Trophoblast cell (in vitro differentiated cells and primary cell): ENCODE data around the gene TTYH2.

Experiments
- DNase-seq, 2 donors: peaks; one replicate each; pipeline ENCODE4 v3.0.0-alpha.2; 2016
- H2AFZ ChIP-seq: 2 replicates; pipeline ENCODE4 v1.6.1; 2013; ENCODE audit warnings: low read length, moderate library complexity, mild to moderate bottlenecking; ENCODE audit not compliant: insufficient read depth, poor library complexity
- H2AK5ac ChIP-seq: 2 replicates; pipeline ENCODE4 v1.6.1; 2013; ENCODE audit warnings: mild to moderate bottlenecking, low read length
- H2BK120ac ChIP-seq: 2 replicates; pipeline ENCODE4 v1.6.1; 2013; ENCODE audit warnings: low read length, mild to moderate bottlenecking, moderate library complexity; ENCODE audit not compliant: insufficient read depth, poor library complexity
- H2BK12ac ChIP-seq: 2 replicates; pipeline ENCODE4 v1.6.1; 2013; ENCODE audit warnings: mild to moderate bottlenecking, low read length, moderate library complexity
- H2BK5ac ChIP-seq: 2 replicates; pipeline ENCODE4 v1.6.1; 2013; ENCODE audit warnings: low read length, low read depth, moderate library complexity, mild to moderate bottlenecking; ENCODE audit not compliant: poor library complexity
- H3K14ac ChIP-seq: 2 replicates; pipeline ENCODE4 v1.6.1; 2013; ENCODE audit warnings: mild to moderate bottlenecking, low read length
- H3K18ac ChIP-seq: 2 replicates; pipeline ENCODE4 v1.6.1; 2013; ENCODE audit warnings: mild to moderate bottlenecking, low read length
- H3K23ac ChIP-seq: 2 replicates; pipeline ENCODE4 v1.6.1; 2013; ENCODE audit warnings: low read length
- H3K27ac ChIP-seq: 2 replicates; pipeline ENCODE4 v1.5.1; 2013; ENCODE audit warnings: low read depth, mild to moderate bottlenecking, inconsistent platforms, low read length, moderate library complexity
- H3K27me3 ChIP-seq: 2 replicates; pipeline ENCODE4 v1.6.1; 2013; ENCODE audit warnings: inconsistent platforms, mild to moderate bottlenecking, low read length, moderate library complexity; ENCODE audit not compliant: insufficient read depth
- H3K36me3 ChIP-seq, 2 experiments: 1 replicate in 1 of 2; 2 replicates in 1 of 2; pipeline ENCODE4 v1.6.1; 2013; ENCODE audit warnings: low read length in 2 of 2, mild to moderate bottlenecking in 2 of 2, moderate library complexity in 1 of 2; ENCODE audit not compliant: insufficient read depth in 2 of 2, control insufficient read depth in 1 of 2
- H3K4ac ChIP-seq: 2 replicates; pipeline ENCODE4 v1.6.1; 2013; ENCODE audit warnings: low read depth, mild to moderate bottlenecking, low read length, moderate library complexity
- H3K4me1 ChIP-seq, 2 experiments: 1 replicate in 1 of 2; 2 replicates in 1 of 2; pipeline ENCODE4 v1.6.1; 2013; ENCODE audit warnings: low read length in 2 of 2, mild to moderate bottlenecking in 2 of 2, moderate library complexity in 1 of 2; ENCODE audit not compliant: insufficient read depth in 2 of 2, control insufficient read depth in 1 of 2
- H3K4me2 ChIP-seq: 2 replicates; pipeline ENCODE4 v1.6.1; 2013; ENCODE audit warnings: inconsistent platforms, mild to moderate bottlenecking, low read length, moderate library complexity
- H3K4me3 ChIP-seq: 2 replicates; pipeline ENCODE4 v1.5.1; 2013; ENCODE audit warnings: mild to moderate bottlenecking, low read depth, low read length, inconsistent platforms
- H3K79me1 ChIP-seq: one replicate; pipeline ENCODE4 v1.6.1; 2013; ENCODE audit warnings: low read length
- H3K79me2 ChIP-seq: 2 replicates; pipeline ENCODE4 v1.6.1; 2013; ENCODE audit warnings: low read length, mild to moderate bottlenecking; ENCODE audit not compliant: control insufficient read depth, insufficient read depth, poor library complexity
- H3K9ac ChIP-seq: 2 replicates; pipeline ENCODE4 v1.6.1; 2013; ENCODE audit warnings: mild to moderate bottlenecking, low read length
- H3K9me3 ChIP-seq: 2 replicates; pipeline ENCODE4 v1.6.1; 2013; ENCODE audit warnings: low read depth, mild to moderate bottlenecking, control low read depth, inconsistent platforms, low read length; ENCODE audit not compliant: insufficient read depth
- H4K12ac ChIP-seq: 2 replicates; pipeline ENCODE4 v1.6.1; 2013; ENCODE audit warnings: low read depth, mild to moderate bottlenecking, low read length, moderate library complexity
- H4K8ac ChIP-seq: 2 replicates; pipeline ENCODE4 v1.6.1; 2013; ENCODE audit warnings: low read depth, mild to moderate bottlenecking, low read length, moderate library complexity
- H4K91ac ChIP-seq: one replicate; pipeline ENCODE4 v1.6.1; 2013; ENCODE audit warnings: low read depth, mild to moderate bottlenecking, low read length, moderate library complexity
- WGBS: extraction: QIAGEN DNeasy Blood & Tissue Kit; methylation state at CpG from one replicate; pipeline ENCODE4 v1.1.7; 2013; ENCODE audit warnings: missing lambda C conversion rate; ENCODE audit not compliant: insufficient read length, insufficient coverage; ENCODE audit errors: extremely low coverage; 5-methylcytosine and 5-hydroxymethylcytosine counted together

Gene TTYH2

GRCh38 chr17:74219576-74220133, 6.3 kb downstream of the TTYH2 start:
- H4K12ac ChIP-seq, result no peak overlapping the region

GRCh38 chr17:74220219-74220618, 6.8 kb downstream of the TTYH2 start:
- H2AK5ac ChIP-seq, result no peak overlapping the region
- H3K27me3 ChIP-seq, result no peaks in the 10 kb centered on the region
- H3K36me3 ChIP-seq, result no peaks in the 10 kb centered on the region
- H3K4ac ChIP-seq, result no peak overlapping the region
- no CpG with 5 or more reads among the region's 2 CpGs for WGBS
- no peaks in the 10 kb centered on the region for H3K79me2 ChIP-seq
- no peak overlapping the region for H4K91ac ChIP-seq
- no peak overlapping the region for H3K4me2 ChIP-seq
- H2BK120ac ChIP-seq, result no peak overlapping the region
- DNase-seq, result no peak
- H2AFZ ChIP-seq, result no peak overlapping the region
- no peak overlapping the region for H3K23ac ChIP-seq
- H3K27ac ChIP-seq, result no peak overlapping the region
- H3K14ac ChIP-seq, result no peak overlapping the region
- H2BK12ac ChIP-seq, result no peak overlapping the region
- no peaks in the 10 kb centered on the region for H3K79me1 ChIP-seq
- no peak overlapping the region for H3K9ac ChIP-seq
- no peak overlapping the region for H3K4me3 ChIP-seq
- no peak overlapping the region for H2BK5ac ChIP-seq
- H4K8ac ChIP-seq, result no peak overlapping the region
- no peaks in the 10 kb centered on the region for H3K4me1 ChIP-seq
- H3K9me3 ChIP-seq, result peaks cover 2% of the 10 kb centered on the region
- no peak overlapping the region for H3K18ac ChIP-seq
- H4K12ac ChIP-seq, result no peak overlapping the region

More at GRCh38 chr17:74219576-74220133, 6.3 kb downstream of the TTYH2 start:
- no CpG with 5 or more reads among the region's 3 CpGs for WGBS
- no peak for DNase-seq
- H4K8ac ChIP-seq, result no peak overlapping the region
- no peak overlapping the region for H3K23ac ChIP-seq
- no peak overlapping the region for H3K4ac ChIP-seq
- no peaks in the 10 kb centered on the region for H3K9me3 ChIP-seq
- no peaks in the 10 kb centered on the region for H3K4me1 ChIP-seq
- no peak overlapping the region for H3K9ac ChIP-seq
- H3K4me2 ChIP-seq, result no peak overlapping the region
- H3K79me2 ChIP-seq, result no peaks in the 10 kb centered on the region
- H3K27me3 ChIP-seq, result no peaks in the 10 kb centered on the region
- no peak overlapping the region for H2BK5ac ChIP-seq
- H3K18ac ChIP-seq, result no peak overlapping the region
- H2BK12ac ChIP-seq, result no peak overlapping the region
- no peak overlapping the region for H4K91ac ChIP-seq
- H2AK5ac ChIP-seq, result no peak overlapping the region
- H3K14ac ChIP-seq, result no peak overlapping the region
- H2AFZ ChIP-seq, result no peak overlapping the region
- H3K36me3 ChIP-seq, result no peaks in the 10 kb centered on the region
- H3K27ac ChIP-seq, result no peak overlapping the region
- H3K79me1 ChIP-seq, result no peaks in the 10 kb centered on the region
- no peak overlapping the region for H3K4me3 ChIP-seq
- H2BK120ac ChIP-seq, result no peak overlapping the region

- no peaks in the 10 kb centered on the region for H3K36me3 ChIP-seq
- H3K79me2 ChIP-seq, result no peaks in the 10 kb centered on the region
- no CpG with 5 or more reads among the region's 16 CpGs for WGBS
- no peaks in the 10 kb centered on the region for H3K79me1 ChIP-seq
- peaks cover 5% of the 10 kb centered on the region for H3K9me3 ChIP-seq
- H2BK5ac ChIP-seq, result no peak overlapping the region
- H3K4me2 ChIP-seq, result no peak overlapping the region
- no peak overlapping the region for H2AFZ ChIP-seq
- no peak overlapping the region for H4K91ac ChIP-seq
- no peak overlapping the region for H3K18ac ChIP-seq
- no peak overlapping the region for H4K12ac ChIP-seq
- no peak overlapping the region for H2AK5ac ChIP-seq
- H3K23ac ChIP-seq, result no peak overlapping the region
- H2BK120ac ChIP-seq, result no peak overlapping the region
- no peak overlapping the region for H3K9ac ChIP-seq
- H2BK12ac ChIP-seq, result no peak overlapping the region
- H3K4ac ChIP-seq, result no peak overlapping the region
- no peaks in the 10 kb centered on the region for H3K4me1 ChIP-seq
- DNase-seq, result no peak
- no peak overlapping the region for H4K8ac ChIP-seq
- H3K4me3 ChIP-seq, result no peak overlapping the region
- H3K14ac ChIP-seq, result no peak overlapping the region
- H3K27ac ChIP-seq, result no peak overlapping the region
- no peaks in the 10 kb centered on the region for H3K27me3 ChIP-seq
Observed at GRCh38 chr17:74220946-74221818, 7.8 kb downstream of the TTYH2 start.

- Histone ChIP-seq H3K23ac (no peak overlapping the region), H2AFZ (no peak overlapping the region), H4K8ac (no peak overlapping the region), H3K18ac (no peak overlapping the region), H3K4ac (no peak overlapping the region), H3K4me2 (no peak overlapping the region), H3K79me1 (no peaks in the 10 kb centered on the region), H3K36me3 (no peaks in the 10 kb centered on the region), H2BK5ac (no peak overlapping the region), H3K4me1 (no peaks in the 10 kb centered on the region), H2AK5ac (no peak overlapping the region), H3K14ac (no peak overlapping the region), H2BK120ac (no peak overlapping the region), H2BK12ac (no peak overlapping the region), H3K9me3 (peaks cover 5% of the 10 kb centered on the region), H3K27me3 (no peaks in the 10 kb centered on the region), H3K4me3 (no peak overlapping the region), H3K27ac (no peak overlapping the region), H4K91ac (no peak overlapping the region), H3K9ac (no peak overlapping the region), H3K79me2 (no peaks in the 10 kb centered on the region), H4K12ac (no peak overlapping the region)
- no peak for DNase-seq
- no CpG with 5 or more reads among the region's 13 CpGs for WGBS
Observed at GRCh38 chr17:74222399-74222798, 9.0 kb downstream of the TTYH2 start.
